ENCODE data around the gene CDH8.
A peak's percentile ranks its signal among the peaks of the same experiment; 100 is the strongest.

The CDH8 gene

GRCh38 chr16:62068747-62069146 is 32.5 kb upstream of the CDH8 start:
- Histone ChIP-seq H4K20me1 (ENCODE audit: insufficient read depth) (no peaks in the 10 kb centered on the region), H3K4me1 (ENCODE audit: low read depth, poor library complexity, severe bottlenecking) (no peaks in the 10 kb centered on the region), H3K79me2 (ENCODE audit: insufficient read depth, low read depth) (no peaks in the 10 kb centered on the region), H3K36me3 (ENCODE audit: insufficient read depth) (no peaks in the 10 kb centered on the region), H2AFZ (ENCODE audit: low read depth) (no peak overlapping the region), H3K9ac (no peak overlapping the region), H3K27ac (no peak overlapping the region), H3K27me3 (ENCODE audit: insufficient read depth, low read depth) (no peaks in the 10 kb centered on the region), H3K4me2 (no peak overlapping the region), H3K4me3 (IDR thresholded peaks at IDR 0.05; ENCODE audit: insufficient read depth, low read depth, low read length) (no peak overlapping the region)
- peak; percentile 44 for TF ChIP-seq CTCF (conservative IDR thresholded peaks at IDR 0.05; ENCODE audit: low read depth, low read length)

GRCh38 chr16:62067981-62068380 is 31.7 kb upstream of the CDH8 start:
- Histone ChIP-seq H3K36me3 (ENCODE audit: insufficient read depth) (no peaks in the 10 kb centered on the region), H3K4me3 (IDR thresholded peaks at IDR 0.05; ENCODE audit: insufficient read depth, low read depth, low read length) (no peak overlapping the region), H3K4me2 (no peak overlapping the region), H4K20me1 (ENCODE audit: insufficient read depth) (no peaks in the 10 kb centered on the region), H3K4me1 (ENCODE audit: low read depth, poor library complexity, severe bottlenecking) (no peaks in the 10 kb centered on the region), H3K27ac (no peak overlapping the region), H2AFZ (ENCODE audit: low read depth) (no peak overlapping the region), H3K9ac (no peak overlapping the region), H3K27me3 (ENCODE audit: insufficient read depth, low read depth) (no peaks in the 10 kb centered on the region), H3K79me2 (ENCODE audit: insufficient read depth, low read depth) (no peaks in the 10 kb centered on the region)
- TF ChIP-seq CTCF (conservative IDR thresholded peaks at IDR 0.05; ENCODE audit: low read depth, low read length): no peak

- H3K27me3 ChIP-seq (ENCODE audit: insufficient read depth, low read depth): no peaks in the 10 kb centered on the region
- no peak for TF ChIP-seq CTCF (conservative IDR thresholded peaks at IDR 0.05; ENCODE audit: low read depth, low read length)
- H3K79me2 ChIP-seq (ENCODE audit: insufficient read depth, low read depth): no peaks in the 10 kb centered on the region
- H3K4me2 ChIP-seq: no peak overlapping the region
- no peak overlapping the region for H3K9ac ChIP-seq
- no peak overlapping the region for H3K27ac ChIP-seq
- no peak overlapping the region for H3K4me3 ChIP-seq (IDR thresholded peaks at IDR 0.05; ENCODE audit: insufficient read depth, low read depth, low read length)
- H2AFZ ChIP-seq (ENCODE audit: low read depth): no peak overlapping the region
- no peaks in the 10 kb centered on the region for H4K20me1 ChIP-seq (ENCODE audit: insufficient read depth)
- H3K36me3 ChIP-seq (ENCODE audit: insufficient read depth): no peaks in the 10 kb centered on the region
- H3K4me1 ChIP-seq (ENCODE audit: low read depth, poor library complexity, severe bottlenecking): no peaks in the 10 kb centered on the region
Observed at GRCh38 chr16:62067182-62067581, 30.9 kb upstream of the CDH8 start.

- no peak overlapping the region for H2AFZ ChIP-seq (ENCODE audit: low read depth)
- H3K4me2 ChIP-seq: no peak overlapping the region
Observed at GRCh38 chr16:62066747-62067146, 30.5 kb upstream of the CDH8 start.

More at GRCh38 chr16:62066747-62067146, 30.5 kb upstream of the CDH8 start:
- no peak for TF ChIP-seq CTCF (conservative IDR thresholded peaks at IDR 0.05; ENCODE audit: low read depth, low read length)
- H3K9ac ChIP-seq: no peak overlapping the region
- H3K4me3 ChIP-seq (IDR thresholded peaks at IDR 0.05; ENCODE audit: insufficient read depth, low read depth, low read length): no peak overlapping the region
- no peak overlapping the region for H3K27ac ChIP-seq
- H3K79me2 ChIP-seq (ENCODE audit: insufficient read depth, low read depth): no peaks in the 10 kb centered on the region
- no peaks in the 10 kb centered on the region for H3K4me1 ChIP-seq (ENCODE audit: low read depth, poor library complexity, severe bottlenecking)
- no peaks in the 10 kb centered on the region for H4K20me1 ChIP-seq (ENCODE audit: insufficient read depth)
- H3K36me3 ChIP-seq (ENCODE audit: insufficient read depth): no peaks in the 10 kb centered on the region
- H3K27me3 ChIP-seq (ENCODE audit: insufficient read depth, low read depth): no peaks in the 10 kb centered on the region
